ENCODE data around the gene OR2T29. TPM values are rescaled to one million over a fixed set of nuclear protein-coding genes. Genes with fewer than 3 reads are reported as not detected.

The OR2T29 gene
- polyA plus RNA-seq, 2 of the 4 experiments (the other 2 are of a cell fraction) = not detected

GRCh38 chr1:248589334-248589733 lies 26.8 kb upstream of the OR2T29 start:
- ChIA-PET CTCF (interaction anchor here (1.6 kb wide), 1 partner anchor 16 kb away, joined by 4 read pairs; no protein-coding TSS in a partner anchor), POLR2A (no interaction called here)
- Histone ChIP-seq H3K27ac (no peak overlapping the region), H3K4me2 (no peak overlapping the region), H3K9me3 (no peaks in the 10 kb centered on the region), H3K4me3 (no peak overlapping the region), H3K4me1 (no peaks in the 10 kb centered on the region)
- FAIRE-seq (no peak), ATAC-seq (no peak), DNase-seq (ENCODE audit: low read depth in 1 of 2, low spot score in 1 of 2) (no peak)
- TF ChIP-seq, protein P1, sequence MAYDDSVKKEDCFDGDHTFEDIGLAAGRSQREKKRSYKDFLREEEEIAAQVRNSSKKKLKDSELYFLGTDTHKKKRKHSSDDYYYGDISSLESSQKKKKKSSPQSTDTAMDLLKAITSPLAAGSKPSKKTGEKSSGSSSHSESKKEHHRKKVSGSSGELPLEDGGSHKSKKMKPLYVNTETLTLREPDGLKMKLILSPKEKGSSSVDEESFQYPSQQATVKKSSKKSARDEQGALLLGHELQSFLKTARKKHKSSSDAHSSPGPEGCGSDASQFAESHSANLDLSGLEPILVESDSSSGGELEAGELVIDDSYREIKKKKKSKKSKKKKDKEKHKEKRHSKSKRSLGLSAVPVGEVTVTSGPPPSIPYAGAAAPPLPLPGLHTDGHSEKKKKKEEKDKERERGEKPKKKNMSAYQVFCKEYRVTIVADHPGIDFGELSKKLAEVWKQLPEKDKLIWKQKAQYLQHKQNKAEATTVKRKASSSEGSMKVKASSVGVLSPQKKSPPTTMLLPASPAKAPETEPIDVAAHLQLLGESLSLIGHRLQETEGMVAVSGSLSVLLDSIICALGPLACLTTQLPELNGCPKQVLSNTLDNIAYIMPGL (CRISPR knock-in tag; IDR thresholded peaks at IDR 0.05; ENCODE audit: borderline replicate concordance) = no peak
- TF ChIP-seq HEYL (CRISPR knock-in tag; IDR thresholded peaks at IDR 0.05) = no peak
- TF ChIP-seq ZC3H11A (IDR thresholded peaks at IDR 0.05) = no peak
- no peak for TF ChIP-seq HOXA7 (CRISPR knock-in tag; IDR thresholded peaks at IDR 0.05)
- no peak for TF ChIP-seq RFX5 (IDR thresholded peaks at IDR 0.05)
- TF ChIP-seq NR3C1 (IDR thresholded peaks at IDR 0.05) = no peak
- no peak for TF ChIP-seq TP53 (CRISPR knock-in tag; IDR thresholded peaks at IDR 0.05)
- TF ChIP-seq ZNF302 (CRISPR knock-in tag; IDR thresholded peaks at IDR 0.05) = no peak
- no peak for TF ChIP-seq PHF8 (IDR thresholded peaks at IDR 0.05; ENCODE audit: borderline replicate concordance, low read depth)
- no peak for TF ChIP-seq TFCP2L1 (CRISPR knock-in tag; IDR thresholded peaks at IDR 0.05)
- TF ChIP-seq RCOR1 (IDR thresholded peaks at IDR 0.05; ENCODE audit: low read depth, low read length) = no peak
- TF ChIP-seq BHLHE40 (IDR thresholded peaks at IDR 0.05; ENCODE audit: low read depth, low read length) = no peak
- no peak for TF ChIP-seq POLR2AphosphoS2 (conservative IDR thresholded peaks at IDR 0.05; ENCODE audit: low read length)
- TF ChIP-seq RARB (CRISPR knock-in tag; IDR thresholded peaks at IDR 0.05) = no peak
- TF ChIP-seq RAD21 (conservative IDR thresholded peaks at IDR 0.05 in 1 of 2, IDR thresholded peaks at IDR 0.05 in 1 of 2) = no peak
- TF ChIP-seq ZSCAN20 (CRISPR knock-in tag; IDR thresholded peaks at IDR 0.05) = no peak
- TF ChIP-seq CTCF (IDR thresholded peaks at IDR 0.05) = no peak
- TF ChIP-seq USF2 (IDR thresholded peaks at IDR 0.05) = no peak
- no peak for TF ChIP-seq NFE2L2 (conservative IDR thresholded peaks at IDR 0.05; ENCODE audit: low read length)
- 7% methylated on average over 3 of the region's 3 CpGs for WGBS (ENCODE audit: missing lambda C conversion rate)

DNA sequence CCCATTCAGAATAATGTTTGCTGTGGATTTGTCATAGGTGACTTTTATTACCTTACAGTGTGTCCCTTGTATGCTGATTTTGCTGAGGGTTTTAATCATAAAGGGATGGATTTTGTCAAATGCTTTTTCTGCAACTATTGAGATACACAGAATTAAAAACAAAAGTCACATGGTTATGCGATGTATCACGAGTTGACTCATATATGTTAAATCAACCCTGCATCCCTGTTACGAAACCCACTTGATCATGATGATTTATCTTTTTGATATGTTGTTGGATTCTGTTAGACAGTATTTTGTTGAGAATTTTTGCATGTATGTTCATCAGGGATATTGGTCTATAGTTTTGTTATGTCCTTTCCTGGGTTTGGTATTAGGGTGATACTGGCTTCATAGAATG lies 22.7 kb upstream of the OR2T29 start:
- Histone ChIP-seq H3K4me2 (no peak overlapping the region), H3K9me3 (no peaks in the 10 kb centered on the region), H3K27ac (no peak overlapping the region), H3K4me3 (no peak overlapping the region), H3K4me1 (no peaks in the 10 kb centered on the region)
- no peak for DNase-seq (ENCODE audit: low read depth in 1 of 2, low spot score in 1 of 2)
- ATAC-seq = no peak
- POLR2A ChIA-PET = no interaction called here
- TF ChIP-seq, protein P2, sequence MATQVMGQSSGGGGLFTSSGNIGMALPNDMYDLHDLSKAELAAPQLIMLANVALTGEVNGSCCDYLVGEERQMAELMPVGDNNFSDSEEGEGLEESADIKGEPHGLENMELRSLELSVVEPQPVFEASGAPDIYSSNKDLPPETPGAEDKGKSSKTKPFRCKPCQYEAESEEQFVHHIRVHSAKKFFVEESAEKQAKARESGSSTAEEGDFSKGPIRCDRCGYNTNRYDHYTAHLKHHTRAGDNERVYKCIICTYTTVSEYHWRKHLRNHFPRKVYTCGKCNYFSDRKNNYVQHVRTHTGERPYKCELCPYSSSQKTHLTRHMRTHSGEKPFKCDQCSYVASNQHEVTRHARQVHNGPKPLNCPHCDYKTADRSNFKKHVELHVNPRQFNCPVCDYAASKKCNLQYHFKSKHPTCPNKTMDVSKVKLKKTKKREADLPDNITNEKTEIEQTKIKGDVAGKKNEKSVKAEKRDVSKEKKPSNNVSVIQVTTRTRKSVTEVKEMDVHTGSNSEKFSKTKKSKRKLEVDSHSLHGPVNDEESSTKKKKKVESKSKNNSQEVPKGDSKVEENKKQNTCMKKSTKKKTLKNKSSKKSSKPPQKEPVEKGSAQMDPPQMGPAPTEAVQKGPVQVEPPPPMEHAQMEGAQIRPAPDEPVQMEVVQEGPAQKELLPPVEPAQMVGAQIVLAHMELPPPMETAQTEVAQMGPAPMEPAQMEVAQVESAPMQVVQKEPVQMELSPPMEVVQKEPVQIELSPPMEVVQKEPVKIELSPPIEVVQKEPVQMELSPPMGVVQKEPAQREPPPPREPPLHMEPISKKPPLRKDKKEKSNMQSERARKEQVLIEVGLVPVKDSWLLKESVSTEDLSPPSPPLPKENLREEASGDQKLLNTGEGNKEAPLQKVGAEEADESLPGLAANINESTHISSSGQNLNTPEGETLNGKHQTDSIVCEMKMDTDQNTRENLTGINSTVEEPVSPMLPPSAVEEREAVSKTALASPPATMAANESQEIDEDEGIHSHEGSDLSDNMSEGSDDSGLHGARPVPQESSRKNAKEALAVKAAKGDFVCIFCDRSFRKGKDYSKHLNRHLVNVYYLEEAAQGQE (IDR thresholded peaks at IDR 0.05) = no peak
- TF ChIP-seq, protein P3, sequence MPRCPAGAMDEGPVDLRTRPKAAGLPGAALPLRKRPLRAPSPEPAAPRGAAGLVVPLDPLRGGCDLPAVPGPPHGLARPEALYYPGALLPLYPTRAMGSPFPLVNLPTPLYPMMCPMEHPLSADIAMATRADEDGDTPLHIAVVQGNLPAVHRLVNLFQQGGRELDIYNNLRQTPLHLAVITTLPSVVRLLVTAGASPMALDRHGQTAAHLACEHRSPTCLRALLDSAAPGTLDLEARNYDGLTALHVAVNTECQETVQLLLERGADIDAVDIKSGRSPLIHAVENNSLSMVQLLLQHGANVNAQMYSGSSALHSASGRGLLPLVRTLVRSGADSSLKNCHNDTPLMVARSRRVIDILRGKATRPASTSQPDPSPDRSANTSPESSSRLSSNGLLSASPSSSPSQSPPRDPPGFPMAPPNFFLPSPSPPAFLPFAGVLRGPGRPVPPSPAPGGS (IDR thresholded peaks at IDR 0.05) = no peak
- TF ChIP-seq EHF (CRISPR knock-in tag; IDR thresholded peaks at IDR 0.05) = no peak
- no peak for TF ChIP-seq NFE2L2 (conservative IDR thresholded peaks at IDR 0.05; ENCODE audit: low read length)
- TF ChIP-seq NR3C1 (IDR thresholded peaks at IDR 0.05) = no peak
- TF ChIP-seq EP300 (IDR thresholded peaks at IDR 0.05) = no peak
- TF ChIP-seq GATA3 (IDR thresholded peaks at IDR 0.05; ENCODE audit: borderline replicate concordance) = no peak
- TF ChIP-seq, protein P4, sequence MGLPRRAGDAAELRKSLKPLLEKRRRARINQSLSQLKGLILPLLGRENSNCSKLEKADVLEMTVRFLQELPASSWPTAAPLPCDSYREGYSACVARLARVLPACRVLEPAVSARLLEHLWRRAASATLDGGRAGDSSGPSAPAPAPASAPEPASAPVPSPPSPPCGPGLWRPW (IDR thresholded peaks at IDR 0.05) = no peak
- no peak for TF ChIP-seq SMC3 (IDR thresholded peaks at IDR 0.05)
- TF ChIP-seq NPAS2 (CRISPR knock-in tag; IDR thresholded peaks at IDR 0.05; ENCODE audit: borderline replicate concordance) = no peak
- TF ChIP-seq TP53 (CRISPR knock-in tag; IDR thresholded peaks at IDR 0.05) = no peak
- WGBS (ENCODE audit: missing lambda C conversion rate) = 8% methylated on average over 3 of the region's 3 CpGs
- no peak for FAIRE-seq
- CTCF ChIA-PET = no interaction called here
